Measurements from ENCODE around the gene AMPH.
"Not testable (repeated sequence)": the region's sequence is repeated elsewhere in the genome, so short reads cannot be mapped to it uniquely, and the experiment has no call there.

The AMPH gene

DNA sequence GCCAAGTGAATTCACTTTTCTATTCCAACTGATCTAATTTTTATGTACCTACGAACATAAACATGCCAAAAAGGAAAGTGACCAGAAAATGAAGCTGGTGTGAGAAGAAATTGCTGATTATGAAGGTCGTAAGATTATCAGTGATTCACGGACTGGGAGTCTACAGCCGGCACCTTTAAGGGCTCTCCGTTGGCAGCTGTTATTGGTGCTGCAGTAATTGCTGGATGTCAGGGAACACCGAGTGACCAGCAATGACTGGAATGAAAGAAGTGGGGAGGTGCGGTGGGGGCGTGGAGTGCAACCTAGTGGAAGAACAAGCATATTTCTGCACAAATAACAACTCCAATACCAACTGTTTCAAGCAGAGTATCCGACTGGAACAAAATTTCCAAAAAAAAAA, 247.9 kb downstream of the AMPH start:
- H3K27ac ChIP-seq (ENCODE audit: insufficient read depth, low read depth, low read length, poor library complexity, severe bottlenecking), result no peak overlapping the region
- WGBS, 2 experiments, result 97% methylated on average over 9 of the region's 9 CpGs
- no peak overlapping the region for H3K4me3 ChIP-seq (ENCODE audit: insufficient read depth, low read depth, low read length)
- no peaks in the 10 kb centered on the region for H3K36me3 ChIP-seq (ENCODE audit: control insufficient read depth, insufficient read depth, low read length)
- H3K4me1 ChIP-seq (ENCODE audit: control insufficient read depth, insufficient read depth, low read length), result no peaks in the 10 kb centered on the region
- no peaks in the 10 kb centered on the region for H3K9me3 ChIP-seq (ENCODE audit: control insufficient read depth, low read length)
- H3K27me3 ChIP-seq (ENCODE audit: control insufficient read depth, insufficient read depth, low read length, poor library complexity, severe bottlenecking), result no peaks in the 10 kb centered on the region

GRCh38 chr7:38382684-38383083, 248.5 kb downstream of the AMPH start:
- WGBS, 2 experiments, result 95 to 99% methylated on average over 2 of the region's 2 CpGs
- Histone ChIP-seq H3K9me3 (ENCODE audit: control insufficient read depth, low read length) (no peaks in the 10 kb centered on the region), H3K4me3 (ENCODE audit: insufficient read depth, low read depth, low read length) (no peak overlapping the region), H3K4me1 (ENCODE audit: control insufficient read depth, insufficient read depth, low read length) (no peaks in the 10 kb centered on the region), H3K27me3 (ENCODE audit: control insufficient read depth, insufficient read depth, low read length, poor library complexity, severe bottlenecking) (no peaks in the 10 kb centered on the region), H3K36me3 (ENCODE audit: control insufficient read depth, insufficient read depth, low read length) (no peaks in the 10 kb centered on the region), H3K27ac (ENCODE audit: insufficient read depth, low read depth, low read length, poor library complexity, severe bottlenecking) (no peak overlapping the region)

- Histone ChIP-seq H3K4me3 (ENCODE audit: insufficient read depth, low read depth, low read length) (no peak overlapping the region), H3K36me3 (ENCODE audit: control insufficient read depth, insufficient read depth, low read length) (no peaks in the 10 kb centered on the region), H3K27ac (ENCODE audit: insufficient read depth, low read depth, low read length, poor library complexity, severe bottlenecking) (no peak overlapping the region), H3K27me3 (ENCODE audit: control insufficient read depth, insufficient read depth, low read length, poor library complexity, severe bottlenecking) (no peaks in the 10 kb centered on the region), H3K4me1 (ENCODE audit: control insufficient read depth, insufficient read depth, low read length) (no peaks in the 10 kb centered on the region), H3K9me3 (ENCODE audit: control insufficient read depth, low read length) (no peaks in the 10 kb centered on the region)
- WGBS, 2 experiments, result 92 to 94% methylated on average over 4 of the region's 4 CpGs
Measured at GRCh38 chr7:38375453-38375852, 255.7 kb downstream of the AMPH start.

DNA sequence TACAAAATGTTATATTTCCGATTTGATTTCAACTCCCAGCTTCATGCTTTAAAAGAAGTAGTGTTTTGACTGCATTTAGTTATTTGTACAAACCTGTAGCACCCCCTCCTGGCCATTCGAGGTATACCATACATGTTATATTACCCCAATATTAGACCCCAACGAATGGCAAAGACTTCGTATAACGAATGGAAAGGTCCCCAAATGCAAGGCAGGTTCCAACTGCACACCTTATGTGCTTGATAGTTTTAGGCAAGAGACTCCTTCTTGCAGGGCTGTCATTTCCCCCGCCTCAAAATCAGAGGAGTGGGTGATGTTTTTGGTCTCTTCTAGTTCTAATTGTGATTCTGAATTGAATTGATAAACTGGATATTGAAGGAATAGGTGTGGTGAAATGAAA, 256.7 kb downstream of the AMPH start:
- 49 to 53% methylated on average over 6 of the region's 6 CpGs for WGBS, 2 experiments
- Histone ChIP-seq H3K27me3 (ENCODE audit: control insufficient read depth, insufficient read depth, low read length, poor library complexity, severe bottlenecking) (no peaks in the 10 kb centered on the region), H3K9me3 (ENCODE audit: control insufficient read depth, low read length) (no peaks in the 10 kb centered on the region), H3K4me1 (ENCODE audit: control insufficient read depth, insufficient read depth, low read length) (no peaks in the 10 kb centered on the region), H3K4me3 (ENCODE audit: insufficient read depth, low read depth, low read length) (no peak overlapping the region), H3K27ac (ENCODE audit: insufficient read depth, low read depth, low read length, poor library complexity, severe bottlenecking) (no peak overlapping the region), H3K36me3 (ENCODE audit: control insufficient read depth, insufficient read depth, low read length) (no peaks in the 10 kb centered on the region)

DNA sequence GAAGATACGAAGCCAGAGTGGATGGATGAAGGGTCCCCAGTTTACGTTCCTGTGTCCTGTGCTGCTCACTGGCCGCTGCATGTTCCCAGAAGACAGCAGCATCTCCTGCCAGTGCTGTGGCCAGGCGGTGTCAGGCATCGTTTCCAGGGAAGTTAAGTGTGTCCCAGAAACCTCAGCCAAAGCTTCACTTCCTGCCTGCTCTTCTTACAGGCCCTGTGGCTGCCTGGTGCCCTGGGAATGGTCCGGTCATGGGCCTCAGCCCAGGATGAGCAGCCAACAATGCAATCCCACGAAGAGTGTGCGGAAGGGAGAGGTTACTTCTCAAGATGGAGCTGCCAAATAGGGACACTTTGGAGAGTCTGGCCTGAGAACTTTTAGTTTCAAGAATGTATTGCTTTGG, 258.0 kb downstream of the AMPH start:
- no peaks in the 10 kb centered on the region for H3K4me1 ChIP-seq (ENCODE audit: control insufficient read depth, insufficient read depth, low read length)
- H3K9me3 ChIP-seq (ENCODE audit: control insufficient read depth, low read length), result no peaks in the 10 kb centered on the region
- 94 to 96% methylated on average over 8 of the region's 8 CpGs for WGBS, 2 experiments
- H3K36me3 ChIP-seq (ENCODE audit: control insufficient read depth, insufficient read depth, low read length), result no peaks in the 10 kb centered on the region
- no peak overlapping the region for H3K27ac ChIP-seq (ENCODE audit: insufficient read depth, low read depth, low read length, poor library complexity, severe bottlenecking)
- H3K27me3 ChIP-seq (ENCODE audit: control insufficient read depth, insufficient read depth, low read length, poor library complexity, severe bottlenecking), result no peaks in the 10 kb centered on the region
- no peak overlapping the region for H3K4me3 ChIP-seq (ENCODE audit: insufficient read depth, low read depth, low read length)

- 89 to 93% methylated on average over 7 of the region's 7 CpGs for WGBS, 2 experiments
- Histone ChIP-seq H3K27ac (ENCODE audit: insufficient read depth, low read depth, low read length, poor library complexity, severe bottlenecking) (no peak overlapping the region), H3K4me1 (ENCODE audit: control insufficient read depth, insufficient read depth, low read length) (no peaks in the 10 kb centered on the region), H3K36me3 (ENCODE audit: control insufficient read depth, insufficient read depth, low read length) (no peaks in the 10 kb centered on the region), H3K4me3 (ENCODE audit: insufficient read depth, low read depth, low read length) (no peak overlapping the region), H3K27me3 (ENCODE audit: control insufficient read depth, insufficient read depth, low read length, poor library complexity, severe bottlenecking) (no peaks in the 10 kb centered on the region), H3K9me3 (ENCODE audit: control insufficient read depth, low read length) (no peaks in the 10 kb centered on the region)
Measured at GRCh38 chr7:38372290-38372689, 258.9 kb downstream of the AMPH start.

DNA sequence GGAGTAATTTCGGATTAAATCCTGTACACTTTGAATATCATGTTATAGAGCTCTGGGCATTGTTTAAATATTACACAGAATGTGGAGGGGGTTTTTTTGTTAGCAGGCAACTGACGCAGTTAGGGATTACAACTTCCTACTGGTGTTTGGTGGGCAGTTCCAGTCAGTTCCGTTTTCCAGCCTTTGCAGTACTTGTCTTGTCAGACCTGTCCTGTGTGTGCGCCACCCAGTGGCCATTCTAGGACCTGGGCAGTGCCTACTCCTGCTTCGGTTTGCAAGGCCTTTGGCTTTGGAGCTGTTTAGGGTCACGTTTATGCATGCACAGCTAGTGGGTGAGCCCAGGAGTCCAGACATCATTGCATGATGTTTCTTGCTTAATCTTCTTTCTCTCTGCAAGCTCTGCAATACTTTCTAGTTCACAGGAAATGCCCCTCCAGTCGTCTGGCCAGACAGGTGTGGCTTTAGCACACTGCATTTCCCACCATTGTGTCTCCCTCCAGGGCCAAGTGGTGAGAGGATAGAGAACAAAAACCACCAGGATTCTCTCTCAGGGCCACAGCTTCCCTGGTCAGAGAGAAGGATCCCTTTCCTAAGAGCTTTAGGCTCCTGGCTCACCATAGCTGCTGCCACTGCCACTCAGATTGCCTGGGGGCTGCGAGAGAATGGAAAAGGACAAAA, 261.2 kb downstream of the AMPH start:
- no peaks in the 10 kb centered on the region for H3K27me3 ChIP-seq (ENCODE audit: control insufficient read depth, insufficient read depth, low read length, poor library complexity, severe bottlenecking)
- H3K9me3 ChIP-seq (ENCODE audit: control insufficient read depth, low read length), result no peaks in the 10 kb centered on the region
- no peaks in the 10 kb centered on the region for H3K4me1 ChIP-seq (ENCODE audit: control insufficient read depth, insufficient read depth, low read length)
- WGBS, 2 experiments, result 36% methylated on average over 8 of the region's 8 CpGs
- H3K4me3 ChIP-seq (ENCODE audit: insufficient read depth, low read depth, low read length), result no peak overlapping the region
- no peaks in the 10 kb centered on the region for H3K36me3 ChIP-seq (ENCODE audit: control insufficient read depth, insufficient read depth, low read length)
- peak overlapping the region; percentile 21 for H3K27ac ChIP-seq (ENCODE audit: insufficient read depth, low read depth, low read length, poor library complexity, severe bottlenecking)

DNA sequence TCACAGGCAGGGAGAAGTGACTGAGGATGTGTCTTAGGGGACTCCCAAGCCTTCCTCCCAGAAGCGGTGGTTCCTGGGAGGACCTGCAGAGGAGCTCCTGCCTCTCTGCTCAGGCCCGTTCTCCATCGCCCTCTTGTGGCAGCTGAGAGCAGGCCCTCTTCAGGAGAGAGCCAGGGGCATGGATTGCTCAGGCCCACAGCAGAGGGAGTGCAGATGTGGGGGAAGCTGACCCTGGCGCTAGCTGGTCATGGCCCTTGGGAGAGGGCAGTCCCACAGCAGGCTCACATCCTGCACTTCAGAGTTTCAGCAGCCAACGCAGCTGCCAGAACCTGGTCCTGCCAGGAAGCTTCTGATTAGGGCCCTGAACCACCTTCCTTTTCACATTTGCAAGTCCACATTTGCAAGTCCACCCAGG, 263.0 kb downstream of the AMPH start:
- Histone ChIP-seq H3K9me3 (ENCODE audit: control insufficient read depth, low read length) (no peaks in the 10 kb centered on the region), H3K27ac (ENCODE audit: insufficient read depth, low read depth, low read length, poor library complexity, severe bottlenecking) (no peak overlapping the region), H3K4me3 (ENCODE audit: insufficient read depth, low read depth, low read length) (no peak overlapping the region), H3K27me3 (ENCODE audit: control insufficient read depth, insufficient read depth, low read length, poor library complexity, severe bottlenecking) (no peaks in the 10 kb centered on the region), H3K36me3 (ENCODE audit: control insufficient read depth, insufficient read depth, low read length) (no peaks in the 10 kb centered on the region), H3K4me1 (ENCODE audit: control insufficient read depth, insufficient read depth, low read length) (no peaks in the 10 kb centered on the region)
- 39 to 46% methylated on average over 5 of the region's 5 CpGs for WGBS, 2 experiments

- WGBS, 2 experiments, result 88 to 97% methylated on average over 1 of the region's 1 CpG
- Histone ChIP-seq H3K4me3 (ENCODE audit: insufficient read depth, low read depth, low read length) (no peak overlapping the region), H3K9me3 (ENCODE audit: control insufficient read depth, low read length) (no peaks in the 10 kb centered on the region), H3K36me3 (ENCODE audit: control insufficient read depth, insufficient read depth, low read length) (no peaks in the 10 kb centered on the region), H3K27me3 (ENCODE audit: control insufficient read depth, insufficient read depth, low read length, poor library complexity, severe bottlenecking) (no peaks in the 10 kb centered on the region), H3K4me1 (ENCODE audit: control insufficient read depth, insufficient read depth, low read length) (no peaks in the 10 kb centered on the region), H3K27ac (ENCODE audit: insufficient read depth, low read depth, low read length, poor library complexity, severe bottlenecking) (no peak overlapping the region)
Measured at GRCh38 chr7:38367301-38367890, 263.8 kb downstream of the AMPH start.

GRCh38 chr7:38363379-38363778, 267.8 kb downstream of the AMPH start:
- WGBS, 2 experiments, result 11 to 23% methylated on average over 3 of the region's 3 CpGs
- not testable (repeated sequence) for H3K9me3 ChIP-seq (ENCODE audit: control insufficient read depth, low read length); H3K36me3 ChIP-seq (ENCODE audit: control insufficient read depth, insufficient read depth, low read length); H3K4me1 ChIP-seq (ENCODE audit: control insufficient read depth, insufficient read depth, low read length); H3K4me3 ChIP-seq (ENCODE audit: insufficient read depth, low read depth, low read length); H3K27me3 ChIP-seq (ENCODE audit: control insufficient read depth, insufficient read depth, low read length, poor library complexity, severe bottlenecking); H3K27ac ChIP-seq (ENCODE audit: insufficient read depth, low read depth, low read length, poor library complexity, severe bottlenecking)
